Measurements from ENCODE around the gene FGFRL1.

The FGFRL1 gene

GRCh38 chr4:1011022-1011665 is at the start of gene FGFRL1:
TSS of gene FGFRL1 (plus strand) at chr4:1011626. CDS start at chr4:1012486, 860 bp downstream.
- DNase-seq (ENCODE audit: low spot score) = peak; percentile 96

GRCh38 chr4:962231-963208 is 48.9 kb upstream of the FGFRL1 start:
- no peak for DNase-seq (ENCODE audit: low spot score)

GRCh38 chr4:963276-964225 is 47.9 kb upstream of the FGFRL1 start:
- DNase-seq (ENCODE audit: low spot score) = no peak

- no peak for DNase-seq (ENCODE audit: low spot score)
These were observed 46.9 kb upstream of the FGFRL1 start for GRCh38 chr4:964346-965025.

GRCh38 chr4:965048-965765 is 46.2 kb upstream of the FGFRL1 start:
- DNase-seq (ENCODE audit: low spot score) = no peak

- no peak for DNase-seq (ENCODE audit: low spot score)
These were observed 45.7 kb upstream of the FGFRL1 start for GRCh38 chr4:965766-966134.

- no peak for DNase-seq (ENCODE audit: low spot score)
These were observed 44.9 kb upstream of the FGFRL1 start for GRCh38 chr4:966266-967112.

GRCh38 chr4:967113-968104 is 44.0 kb upstream of the FGFRL1 start:
- DNase-seq (ENCODE audit: low spot score) = no peak

GRCh38 chr4:968221-968620 is 43.2 kb upstream of the FGFRL1 start:
- no peak for DNase-seq (ENCODE audit: low spot score)

- no peak for DNase-seq (ENCODE audit: low spot score)
These were observed 42.6 kb upstream of the FGFRL1 start for GRCh38 chr4:968621-969394.

GRCh38 chr4:970046-970745 is 41.2 kb upstream of the FGFRL1 start:
- DNase-seq (ENCODE audit: low spot score) = no peak

GRCh38 chr4:970854-971520 is 40.4 kb upstream of the FGFRL1 start:
- DNase-seq (ENCODE audit: low spot score) = no peak

GRCh38 chr4:971666-972500 is 39.5 kb upstream of the FGFRL1 start:
- DNase-seq (ENCODE audit: low spot score) = no peak

- no peak for DNase-seq (ENCODE audit: low spot score)
These were observed 38.6 kb upstream of the FGFRL1 start for GRCh38 chr4:972651-973424.
